ENCODE results near the gene TNS4.
A peak's percentile ranks its signal among the peaks of the same experiment; 100 is the strongest.
"Not testable (repeated sequence)": the region's sequence is repeated elsewhere in the genome, so short reads cannot be mapped to it uniquely, and the experiment has no call there.

Gene TNS4

DNA sequence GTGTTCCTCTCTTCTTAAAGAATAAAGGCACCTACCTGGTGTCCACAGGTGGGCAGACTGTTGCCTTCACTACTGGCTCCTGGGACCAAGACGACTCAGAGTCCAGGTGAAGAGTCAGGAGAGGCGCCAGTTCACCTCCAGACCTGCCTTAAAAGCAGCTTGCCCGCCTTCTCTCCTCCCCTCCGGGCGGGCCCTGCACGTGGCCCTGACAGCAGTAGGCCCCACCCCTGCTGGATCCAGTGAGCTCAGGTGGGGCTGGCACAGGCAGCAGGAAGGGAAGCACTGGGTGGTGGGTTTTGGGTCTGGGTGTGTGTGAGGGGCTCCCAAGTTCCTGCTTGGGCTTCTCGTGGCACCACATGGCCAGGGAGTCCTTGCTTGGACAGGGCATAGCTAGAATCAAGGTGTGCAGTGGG is at the start of gene TNS4:
TNS4 (minus strand) TSS at position 125 of the 413 bp plus-strand sequence. CDS start 5,198 bp downstream, outside the sequence.
- no peak for DNase-seq (ENCODE audit: low spot score)

- no peak for DNase-seq (ENCODE audit: low spot score)
Measured at GRCh38 chr17:40550608-40551007, 49.2 kb upstream of the TNS4 start.

- no peak for DNase-seq (ENCODE audit: low spot score)
Measured at GRCh38 chr17:40548982-40549685, 47.7 kb upstream of the TNS4 start.

GRCh38 chr17:40548491-40548981 is 47.1 kb upstream of the TNS4 start:
- DNase-seq (ENCODE audit: low spot score), result no peak

DNA sequence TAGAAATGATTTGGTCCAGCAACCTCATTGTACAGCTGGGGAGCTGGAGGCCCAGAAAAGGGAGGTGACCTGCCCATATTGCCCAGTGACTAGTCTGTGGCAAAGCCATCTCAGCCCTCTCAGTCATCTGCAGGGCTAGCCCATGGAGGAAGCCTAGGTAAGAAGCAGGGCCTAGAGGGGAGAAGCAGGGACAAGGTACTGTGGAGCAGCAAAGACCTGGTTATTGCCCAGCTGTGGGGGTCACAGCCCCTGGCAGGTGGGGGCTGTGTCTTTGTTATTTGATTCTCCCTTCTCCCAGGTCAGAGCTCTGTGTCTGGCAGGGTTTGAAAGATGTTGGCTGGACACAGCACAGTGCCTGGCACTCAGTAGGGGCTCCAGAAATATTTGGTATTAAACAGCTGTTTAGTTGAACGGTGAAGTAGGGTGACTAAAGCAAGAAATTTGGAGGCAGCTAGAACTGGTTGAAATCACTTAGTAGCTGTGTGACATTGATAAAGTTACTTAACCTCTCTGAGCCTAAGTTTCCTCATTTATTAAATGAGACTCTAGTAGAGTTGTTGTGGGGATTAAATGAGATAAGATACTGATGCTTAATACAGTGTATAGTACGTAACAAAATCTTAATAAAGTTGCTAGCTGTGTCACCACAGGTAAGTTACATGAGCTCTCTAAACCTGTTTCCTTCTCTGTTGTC is 46.5 kb upstream of the TNS4 start:
- DNase-seq (ENCODE audit: low spot score), result no peak

GRCh38 chr17:40547079-40547784 is 45.8 kb upstream of the TNS4 start:
- DNase-seq (ENCODE audit: low spot score), result peak; percentile 42

DNA sequence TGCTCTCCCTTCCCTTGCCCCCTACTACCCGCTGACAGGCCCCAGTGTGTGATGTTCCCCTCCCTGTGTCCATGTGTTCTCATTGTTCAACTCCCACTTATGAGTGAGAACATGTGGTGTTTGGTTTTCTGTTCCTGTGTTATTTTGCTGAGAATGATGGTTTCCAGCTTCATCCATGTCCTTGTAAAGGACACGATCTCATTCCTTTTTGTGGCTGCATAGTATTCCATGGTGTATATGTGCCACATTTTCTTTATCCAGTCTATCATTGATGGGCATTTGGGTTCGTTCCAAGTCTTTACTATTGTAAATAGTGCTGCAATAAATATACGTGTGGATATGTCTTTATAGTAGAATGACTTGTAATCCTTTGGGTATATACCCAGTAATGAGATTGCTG is 45.1 kb upstream of the TNS4 start:
- DNase-seq (ENCODE audit: low spot score), result not testable (repeated sequence)

DNA sequence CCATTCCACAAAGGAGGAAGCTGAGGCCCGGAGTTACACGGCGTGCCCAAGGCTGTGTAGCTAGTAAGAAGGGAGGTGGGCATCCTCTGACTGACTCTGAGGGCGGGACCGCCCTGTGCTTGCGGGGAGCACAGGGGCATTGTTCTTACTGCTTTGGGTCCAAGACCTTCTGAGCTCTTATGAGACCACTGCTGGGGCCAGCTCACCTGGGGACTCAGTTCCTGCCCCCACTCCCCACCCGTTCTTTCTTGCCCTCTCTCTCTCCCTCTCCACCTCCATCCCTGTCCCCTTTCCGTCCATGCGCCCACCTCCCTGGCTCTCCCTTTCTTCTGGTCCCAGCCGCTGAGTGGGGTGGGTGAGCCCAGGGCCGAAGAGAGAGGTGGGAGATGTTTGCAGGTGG is 44.2 kb upstream of the TNS4 start:
- DNase-seq (ENCODE audit: low spot score), result no peak

DNA sequence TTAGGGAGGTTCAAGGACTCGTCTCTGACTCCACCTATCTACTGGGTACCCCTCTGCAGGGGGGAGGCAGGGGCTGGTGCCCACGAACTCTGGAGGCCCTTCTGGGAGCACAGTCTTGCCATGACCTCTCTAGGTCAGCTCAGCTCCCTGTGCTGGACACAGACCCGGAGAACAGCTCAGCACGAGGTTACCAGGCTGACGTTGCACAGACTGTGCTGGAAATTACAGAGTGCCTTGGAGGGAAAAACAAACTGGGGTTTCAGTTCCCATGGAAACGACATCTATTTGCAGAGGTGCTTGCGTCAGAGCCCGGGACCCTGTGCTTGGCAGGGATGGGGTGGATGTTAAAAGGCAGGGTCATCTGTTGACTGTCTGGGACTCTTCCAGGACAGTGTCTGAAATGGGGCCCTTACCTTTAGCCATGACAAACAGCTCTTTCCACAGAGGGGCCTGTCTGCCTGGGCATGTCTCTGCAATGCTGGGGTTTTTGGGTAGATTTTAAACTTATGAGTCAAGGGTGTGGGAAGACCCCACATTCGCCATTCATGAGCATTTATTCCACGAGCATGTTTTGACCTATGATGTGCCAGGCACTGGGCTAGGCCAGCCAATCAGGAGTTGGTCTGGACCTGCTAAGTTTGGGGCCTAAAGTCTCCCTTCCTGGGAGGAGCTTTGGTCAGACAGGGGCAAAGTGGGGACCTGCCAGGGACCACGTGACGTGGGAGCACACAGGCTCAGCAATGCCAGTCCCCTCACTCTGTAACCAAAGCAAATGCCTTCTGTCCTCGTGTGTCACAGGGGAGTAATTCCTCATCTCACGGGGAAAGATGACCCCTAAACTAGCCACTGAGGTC is 41.4 kb upstream of the TNS4 start:
- no peak for DNase-seq (ENCODE audit: low spot score)

GRCh38 chr17:40541873-40542557 is 40.6 kb upstream of the TNS4 start:
- DNase-seq (ENCODE audit: low spot score), result no peak

DNA sequence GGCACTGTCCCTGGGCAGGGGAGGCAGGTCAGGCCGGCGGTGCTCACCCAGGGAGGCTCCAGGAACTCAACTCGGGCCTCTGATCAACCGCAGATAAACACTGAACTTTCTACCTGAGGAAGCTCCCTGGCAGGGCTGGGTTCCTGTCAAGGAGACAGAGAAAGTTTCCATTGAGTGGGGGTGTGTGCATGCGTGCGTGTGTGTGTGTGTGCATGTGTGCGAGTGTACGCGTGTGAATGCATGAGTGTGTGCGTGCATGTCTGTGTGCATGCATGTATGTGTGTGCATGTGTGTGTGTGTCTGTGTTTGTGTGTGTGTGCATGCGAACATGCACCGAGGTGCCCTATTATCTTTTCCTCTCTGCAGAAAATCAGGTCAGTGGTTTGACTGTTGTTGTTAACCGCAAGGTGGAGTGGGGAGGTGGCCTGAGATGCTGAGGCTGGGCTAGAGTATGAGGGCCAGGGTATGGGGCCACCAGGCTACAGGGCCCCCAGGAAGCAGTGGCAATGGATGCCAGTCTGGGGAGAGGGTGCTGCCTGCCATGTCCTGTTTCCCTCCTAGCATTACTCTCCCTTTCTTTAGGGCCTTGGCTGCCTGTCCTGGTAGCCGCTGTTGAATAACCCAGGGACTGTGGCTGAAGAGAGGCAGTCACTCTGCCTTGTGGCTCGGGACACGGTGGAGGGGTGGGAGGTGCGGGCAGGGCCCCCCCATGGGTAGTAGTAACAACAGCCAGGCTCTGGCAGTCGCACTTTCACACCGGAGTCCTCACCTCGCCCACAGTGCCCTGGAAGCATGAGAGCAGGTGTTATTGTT is 39.8 kb upstream of the TNS4 start:
- DNase-seq (ENCODE audit: low spot score), result no peak

DNA sequence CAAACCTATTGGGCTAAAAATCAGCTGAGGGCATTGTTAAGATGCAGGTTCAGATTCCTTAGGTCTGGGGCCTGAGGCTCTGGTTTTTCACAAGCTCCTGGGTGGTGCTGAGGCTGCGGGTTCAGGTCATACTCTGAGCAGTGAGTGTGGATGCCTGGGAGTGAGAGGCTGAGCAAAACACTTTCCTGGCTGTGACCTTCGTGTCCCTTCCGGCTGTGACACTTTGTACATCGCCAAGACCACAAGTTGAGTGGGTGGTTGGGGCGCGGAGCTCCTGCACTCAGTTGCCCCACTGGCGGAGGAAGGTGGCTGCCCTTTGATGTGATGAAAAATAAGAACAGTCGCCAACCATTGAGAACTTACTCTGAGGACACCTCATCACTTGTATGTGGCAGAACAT is 39.0 kb upstream of the TNS4 start:
- DNase-seq (ENCODE audit: low spot score), result no peak

DNA sequence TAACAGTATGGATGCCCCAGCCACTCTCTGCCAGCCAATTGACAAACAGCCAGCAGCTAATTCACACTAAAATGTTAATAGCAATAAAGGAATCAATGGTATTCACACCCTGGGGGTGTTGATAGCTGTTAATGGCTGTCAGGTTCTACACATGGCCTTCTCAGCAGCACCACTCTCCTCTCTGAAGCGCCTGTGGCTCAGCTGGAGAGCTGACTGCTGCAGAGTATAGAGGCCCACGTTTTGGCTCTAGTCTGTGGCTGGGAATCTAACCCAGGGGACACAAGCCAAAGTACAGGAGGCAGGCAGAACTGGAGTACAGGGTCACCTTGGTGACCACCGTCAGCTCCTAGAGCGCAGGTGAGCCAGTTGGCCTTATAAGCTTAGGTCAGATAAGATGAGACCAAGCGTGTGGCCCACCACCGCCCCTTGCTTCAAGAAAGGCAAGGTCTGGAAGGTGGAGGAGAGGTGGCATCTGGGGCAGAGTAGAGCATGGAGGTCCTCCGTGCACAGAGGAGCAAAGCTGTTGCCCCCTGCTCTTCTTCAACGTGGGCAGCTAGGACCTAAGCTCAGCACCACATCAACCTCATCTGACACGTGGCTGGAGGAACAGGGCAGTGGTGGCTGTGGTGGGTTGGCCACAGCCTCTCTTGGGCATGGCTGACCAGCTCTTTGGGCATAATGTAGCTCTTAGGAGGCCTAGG is 38.4 kb upstream of the TNS4 start:
- DNase-seq (ENCODE audit: low spot score), result no peak

GRCh38 chr17:40538936-40539705 is 37.7 kb upstream of the TNS4 start:
- no peak for DNase-seq (ENCODE audit: low spot score)

GRCh38 chr17:40538019-40538935 is 36.9 kb upstream of the TNS4 start:
- no peak for DNase-seq (ENCODE audit: low spot score)

DNA sequence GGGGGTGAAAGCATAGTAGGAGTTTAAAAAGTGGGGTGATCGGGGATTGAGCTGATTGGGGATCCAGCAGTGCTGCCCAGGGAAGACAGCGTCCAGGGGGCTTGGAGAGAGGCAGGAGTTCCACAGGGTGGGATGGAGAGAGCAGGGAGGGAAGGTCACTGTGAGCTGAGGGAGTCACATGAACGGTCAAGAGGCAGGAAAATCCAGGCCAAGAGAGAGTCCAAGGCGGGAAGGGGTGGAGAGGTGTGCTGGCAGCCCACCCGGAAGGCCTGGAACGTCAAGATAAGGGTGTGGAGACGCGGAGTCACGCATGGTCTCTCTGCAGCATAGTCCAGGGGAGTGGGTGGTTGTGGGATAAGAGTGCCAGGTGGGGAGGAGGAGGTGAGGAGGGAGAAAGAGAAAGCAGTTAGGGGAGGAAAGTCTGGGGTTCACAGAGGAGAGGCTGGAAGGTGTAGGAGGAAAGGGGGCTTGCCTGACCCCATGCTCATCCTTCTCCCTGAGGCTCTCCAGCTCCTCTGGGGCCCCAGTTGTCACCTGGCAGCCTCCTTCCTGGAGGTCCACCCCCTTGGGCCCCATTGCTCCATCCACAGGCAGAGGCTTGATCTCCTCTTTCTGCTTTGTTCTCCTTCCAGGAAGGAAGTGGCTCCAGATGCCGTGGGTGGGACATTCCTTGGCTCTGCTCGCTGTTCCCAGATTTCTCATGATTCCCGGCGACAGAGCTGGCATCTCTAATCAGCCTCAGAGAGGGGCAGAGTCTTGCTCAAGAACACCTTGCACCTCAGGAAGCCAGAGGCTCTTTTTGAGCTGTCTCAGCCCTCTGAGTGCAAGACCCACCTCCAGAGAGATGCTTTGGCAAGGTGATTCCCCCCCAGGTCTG is 35.1 kb upstream of the TNS4 start:
- no peak for DNase-seq (ENCODE audit: low spot score)

GRCh38 chr17:40535924-40536294 is 34.5 kb upstream of the TNS4 start:
- DNase-seq (ENCODE audit: low spot score), result no peak

All from NAMALWA (cell line).